ENCODE results near the gene SNUPN.
"Not testable (repeated sequence)": the region's sequence is repeated elsewhere in the genome, so short reads cannot be mapped to it uniquely, and the experiment has no call there.

Gene SNUPN

GRCh38 chr15:75584121-75584520 lies 41.4 kb downstream of the SNUPN start:
- DNase-seq (ENCODE audit: insufficient read length, low spot score) (no peak), FAIRE-seq (no peak)

DNA sequence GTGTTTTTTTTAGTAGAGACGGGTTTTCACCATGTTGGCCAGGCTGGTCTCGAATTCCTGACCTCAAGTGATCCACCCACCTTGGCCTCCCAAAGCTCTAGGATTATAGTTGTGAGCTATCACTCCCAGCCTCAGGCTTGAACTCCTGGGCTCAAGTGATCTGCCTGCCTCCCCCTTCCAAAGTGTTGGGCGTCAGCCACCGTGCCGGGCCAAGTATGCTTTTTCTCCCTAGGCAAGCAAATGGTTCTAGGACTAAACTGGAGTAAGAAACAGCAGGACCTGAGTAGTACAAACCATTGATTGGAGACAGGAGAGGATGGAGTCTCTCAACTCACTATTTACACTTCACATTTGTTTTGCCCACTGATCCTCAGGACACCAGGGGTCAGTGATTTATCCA lies 41.8 kb downstream of the SNUPN start:
- DNase-seq (ENCODE audit: insufficient read length, low spot score) (no peak), FAIRE-seq (no peak)

- not testable (repeated sequence) for FAIRE-seq
Observed at GRCh38 chr15:75582943-75583342, 42.6 kb downstream of the SNUPN start.

DNA sequence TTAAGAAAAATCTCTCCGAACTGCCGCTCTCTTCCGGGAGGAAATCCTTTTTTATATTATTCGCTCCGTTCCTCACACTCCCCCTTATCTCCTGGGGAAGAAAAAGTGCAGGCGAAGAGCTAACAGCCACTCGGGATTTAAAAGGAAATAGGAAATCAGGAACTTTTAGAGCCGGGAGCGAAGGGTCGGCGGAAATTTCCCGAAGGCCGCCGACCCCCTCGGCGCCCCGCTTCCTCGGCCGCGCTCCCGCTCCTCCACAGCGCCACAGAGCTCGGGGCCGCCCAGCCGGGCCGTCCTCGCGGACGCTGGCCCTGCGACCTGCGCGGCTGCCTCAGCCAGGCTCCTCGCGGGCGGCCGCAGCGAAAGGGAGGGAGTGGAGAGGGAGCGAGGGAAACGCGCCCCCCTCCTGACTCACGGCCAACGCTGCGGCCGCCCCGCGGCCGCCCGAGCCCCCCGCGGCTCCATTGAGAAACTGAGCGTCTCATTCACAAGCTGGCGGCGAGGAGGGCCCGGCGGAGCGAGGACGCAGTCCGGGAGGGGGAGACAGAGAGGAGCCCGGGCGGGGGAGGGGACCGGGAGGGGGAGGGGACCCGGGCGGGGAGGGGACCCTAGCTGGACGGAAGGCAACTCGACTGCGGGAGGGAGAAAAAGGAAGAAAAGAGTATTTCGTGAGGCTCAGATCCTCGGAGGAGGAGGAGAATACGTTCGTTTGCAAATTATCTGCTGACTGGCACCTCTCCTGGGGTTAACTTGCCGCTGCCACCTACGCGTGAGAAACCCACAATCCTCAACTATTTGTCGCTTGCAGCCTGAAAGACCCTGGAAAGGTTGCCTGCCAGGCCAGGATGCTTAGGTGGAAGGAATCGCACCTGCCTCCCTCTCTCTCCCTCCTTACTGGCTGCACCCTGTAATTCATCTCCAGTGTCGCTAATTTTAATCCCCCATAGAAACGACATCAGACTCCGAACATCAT lies 46.3 kb downstream of the SNUPN start, which contains the start of gene PTPN9:
TSS of gene PTPN9 (minus strand) at position 368 of the 973 bp plus-strand sequence. CDS start 539 bp downstream, outside the sequence.
- peak; percentile 76 for DNase-seq (ENCODE audit: insufficient read length, low spot score)
- no peak for FAIRE-seq

More at GRCh38 chr15:75582943-75583342, 42.6 kb downstream of the SNUPN start:
- not testable (repeated sequence) for DNase-seq (ENCODE audit: insufficient read length, low spot score)

DNA sequence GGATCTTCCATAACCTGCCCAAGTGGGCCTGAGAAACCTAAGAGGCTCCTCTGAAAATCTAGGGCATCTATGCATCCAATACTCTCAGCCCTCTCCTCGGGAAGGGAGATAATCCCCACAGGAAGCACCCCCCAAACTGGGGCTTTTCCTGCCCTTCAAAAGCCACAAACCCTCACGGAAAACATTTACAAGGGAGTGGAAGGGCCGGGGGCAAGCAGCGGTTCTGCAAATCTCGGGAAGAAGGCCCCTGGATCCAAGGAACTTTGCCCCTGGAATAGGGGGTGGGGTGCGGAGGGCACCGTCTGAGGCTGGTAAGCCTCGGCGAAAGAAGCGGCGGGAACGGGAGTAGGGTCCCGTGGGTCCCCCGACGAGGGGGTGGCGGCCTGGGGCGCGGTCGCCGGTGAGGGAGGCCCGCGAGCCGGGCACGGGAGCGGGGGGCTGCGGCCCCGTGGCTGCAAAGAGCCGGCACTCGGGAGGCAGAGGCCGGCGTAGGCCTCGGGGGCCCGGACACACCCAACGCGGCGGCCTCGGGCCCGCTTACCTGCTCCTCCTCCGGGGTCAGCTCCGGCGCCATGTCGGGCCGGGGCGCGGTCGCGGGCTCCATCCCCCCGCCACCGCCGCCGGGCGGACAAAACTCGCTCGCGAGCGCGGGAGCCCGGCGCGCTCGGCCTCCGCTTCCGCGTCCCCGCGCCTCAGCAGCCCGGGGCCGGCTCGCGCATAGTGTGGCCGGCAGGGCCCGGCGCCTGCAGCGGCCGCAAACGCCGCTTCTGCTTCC lies 47.2 kb downstream of the SNUPN start:
- peak; percentile 17 for DNase-seq (ENCODE audit: insufficient read length, low spot score)
- no peak for FAIRE-seq

GRCh38 chr15:75577401-75578172 lies 47.9 kb downstream of the SNUPN start:
- FAIRE-seq, result no peak

GRCh38 chr15:75573648-75574384 lies 51.7 kb downstream of the SNUPN start:
- FAIRE-seq (no peak), DNase-seq (ENCODE audit: insufficient read length, low spot score) (no peak)

More at GRCh38 chr15:75577401-75578172, 47.9 kb downstream of the SNUPN start:
- DNase-seq (ENCODE audit: insufficient read length, low spot score), result peak; percentile 24

- no peak for FAIRE-seq
- no peak for DNase-seq (ENCODE audit: insufficient read length, low spot score)
Observed at GRCh38 chr15:75570126-75570845, 55.2 kb downstream of the SNUPN start.

- no peak for DNase-seq (ENCODE audit: insufficient read length, low spot score)
- FAIRE-seq, result no peak
Observed at GRCh38 chr15:75565062-75565970, 60.2 kb downstream of the SNUPN start.

DNA sequence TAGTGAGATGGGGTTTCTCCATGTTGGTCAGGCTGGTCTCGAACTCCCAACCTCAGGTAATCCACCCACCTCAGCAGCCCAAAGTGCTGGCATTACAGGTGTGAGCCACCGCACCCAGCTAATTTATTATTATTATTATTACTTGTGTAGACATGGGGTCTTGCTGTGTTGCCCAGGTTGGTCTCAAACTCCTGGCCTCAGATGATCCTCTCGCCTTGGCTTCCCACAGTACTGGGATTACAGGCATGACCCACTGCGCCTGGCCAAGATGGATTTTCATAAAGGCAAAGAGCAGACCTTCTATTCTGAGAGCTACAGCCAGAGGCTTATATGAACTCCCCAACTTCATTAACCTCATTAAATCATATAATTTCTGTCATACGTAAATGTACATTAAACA lies 63.6 kb downstream of the SNUPN start:
- FAIRE-seq, result no peak
- no peak for DNase-seq (ENCODE audit: insufficient read length, low spot score)

DNA sequence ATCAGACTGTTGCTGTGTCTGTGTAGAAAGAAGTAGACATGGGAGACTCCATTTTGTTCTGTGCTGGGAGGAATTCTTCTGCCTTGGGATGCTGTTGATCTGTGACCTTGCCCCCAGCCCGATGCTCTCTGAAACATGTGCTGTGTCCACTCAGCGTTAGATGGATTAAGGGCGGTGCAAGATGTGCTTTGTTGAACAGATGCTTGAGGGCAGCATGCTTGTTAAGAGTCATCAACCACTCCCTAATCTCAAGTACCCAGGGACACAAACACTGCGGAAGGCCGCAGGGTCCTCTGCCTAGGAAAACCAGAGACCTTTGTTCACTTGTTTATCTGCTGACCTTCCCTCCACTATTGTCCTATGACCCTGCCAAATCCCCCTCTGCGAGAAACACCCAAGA lies 66.2 kb downstream of the SNUPN start:
- not testable (repeated sequence) for FAIRE-seq; DNase-seq (ENCODE audit: insufficient read length, low spot score)

GRCh38 chr15:75558955-75559354 lies 66.6 kb downstream of the SNUPN start:
- FAIRE-seq; DNase-seq (ENCODE audit: insufficient read length, low spot score): not testable (repeated sequence)

DNA sequence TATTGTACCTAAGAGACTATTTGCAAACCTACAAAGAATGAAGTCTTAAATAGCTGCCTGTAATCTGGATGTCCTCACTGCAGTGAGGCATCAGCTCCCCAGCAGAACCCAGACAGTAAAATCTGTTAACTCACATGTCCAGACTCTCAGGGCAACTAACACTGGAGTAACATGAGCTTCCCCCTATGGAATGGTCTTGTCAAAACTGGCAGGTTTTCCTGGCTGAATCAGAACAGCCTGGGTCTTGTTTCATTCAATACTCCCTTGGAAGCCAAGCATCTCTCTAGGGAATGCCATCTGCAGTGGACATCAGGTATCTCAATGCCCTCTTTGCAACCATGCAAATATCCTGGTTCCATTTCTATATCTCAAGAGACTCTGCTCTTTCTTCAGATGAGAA lies 70.8 kb downstream of the SNUPN start:
- FAIRE-seq (no peak), DNase-seq (ENCODE audit: insufficient read length, low spot score) (no peak)

- FAIRE-seq (no peak), DNase-seq (ENCODE audit: insufficient read length, low spot score) (no peak)
Observed at GRCh38 chr15:75553659-75554058, 71.9 kb downstream of the SNUPN start.

GRCh38 chr15:75551091-75551490 lies 74.4 kb downstream of the SNUPN start:
- no peak for DNase-seq (ENCODE audit: insufficient read length, low spot score)
- no peak for FAIRE-seq

Data from HTR-8/SVneo (cell line).